Left lung (tissue), 10 donors: ENCODE results near the gene MR1. TPM values are rescaled to one million over a fixed set of nuclear protein-coding genes. Genes with fewer than 3 reads are reported as not detected.

ENCODE experiments used
- ATAC-seq: fragments of 200-7000 bp; cut with Tn5 transposase; one replicate; pipeline ENCODE4 v1.9.1; 2020; ENCODE audit warnings: moderate library complexity
- DNase-seq, 4 donors: peaks; one replicate each; pipeline ENCODE4 v3.0.0-alpha.2; 2013 to 2020
- H3K27ac ChIP-seq, 2 donors: fragments of 200-600 bp; sonication (generic) in 1 of 2; one replicate each; pipeline versions ENCODE4 v1.5.0 to v1.8.0; 2020 to 2021
- H3K27me3 ChIP-seq, 2 donors: fragments of 200-600 bp; sonication (generic) in 1 of 2; one replicate each; pipeline versions ENCODE4 v1.5.0 to v1.8.0; 2020 to 2021
- H3K36me3 ChIP-seq, 2 donors: fragments of 200-600 bp; sonication (generic) in 1 of 2; one replicate each; pipeline versions ENCODE4 v1.5.0 to v1.8.0; 2020 to 2021
- H3K4me1 ChIP-seq, 2 donors: fragments of 200-600 bp; one replicate each; pipeline ENCODE4 v1.8.0; 2021
- H3K4me3 ChIP-seq, 2 donors: fragments of 200-600 bp; sonication (generic) in 1 of 2; one replicate each; pipeline versions ENCODE4 v1.5.0 to v1.8.0; 2020 to 2021; ENCODE audit warnings: mild to moderate bottlenecking in 1 of 2
- H3K9me3 ChIP-seq, 2 donors: fragments of 200-600 bp; sonication (generic) in 1 of 2; one replicate each; pipeline versions ENCODE4 v1.5.0 to v1.8.0; 2020 to 2021
- intact Hi-C, 2 donors: fragments of 100-400 bp; cut with DNase I; formaldehyde crosslinking; loops; one replicate each; pipeline versions ENCODE4 v1.11.2 to v1.14.2; 2022
- polyA plus RNA-seq, 6 donors: library from polyadenylated mRNA; unstranded; fragments of 120-200 nt; gene quantifications; one replicate each; pipeline ENCODE4 v1.2.1, GENCODE V29; 2013; ENCODE audit not compliant: insufficient read length in 6 of 6
- total RNA-seq, 2 donors: library from RNA; stranded (reverse); fragmentation: NEBNext Ultra II Directional; extraction: Animal tissue kit (Norgen Biotek cat#: 25700); gene quantifications; one replicate each; pipeline ENCODE4 v1.2.1, GENCODE V29; 2021
- TF ChIP-seq, protein P1 (sequence below), 2 donors: fragments of 200-600 bp; sonication (generic) in 1 of 2; IDR thresholded peaks; one replicate each; pipeline versions ENCODE4 v1.5.0 to v1.8.0; 2021; ENCODE audit warnings: antibody characterized with exemption in 2 of 2
- donor health status: DM: no; HTN: yes; CAD: no.
- donor health status: DM: no; HTN: no; CAD: no.

Gene MR1
- total and polyA plus RNA-seq, 8 donors: 6.1 to 45.7 (median 7.2) TPM

DNA sequence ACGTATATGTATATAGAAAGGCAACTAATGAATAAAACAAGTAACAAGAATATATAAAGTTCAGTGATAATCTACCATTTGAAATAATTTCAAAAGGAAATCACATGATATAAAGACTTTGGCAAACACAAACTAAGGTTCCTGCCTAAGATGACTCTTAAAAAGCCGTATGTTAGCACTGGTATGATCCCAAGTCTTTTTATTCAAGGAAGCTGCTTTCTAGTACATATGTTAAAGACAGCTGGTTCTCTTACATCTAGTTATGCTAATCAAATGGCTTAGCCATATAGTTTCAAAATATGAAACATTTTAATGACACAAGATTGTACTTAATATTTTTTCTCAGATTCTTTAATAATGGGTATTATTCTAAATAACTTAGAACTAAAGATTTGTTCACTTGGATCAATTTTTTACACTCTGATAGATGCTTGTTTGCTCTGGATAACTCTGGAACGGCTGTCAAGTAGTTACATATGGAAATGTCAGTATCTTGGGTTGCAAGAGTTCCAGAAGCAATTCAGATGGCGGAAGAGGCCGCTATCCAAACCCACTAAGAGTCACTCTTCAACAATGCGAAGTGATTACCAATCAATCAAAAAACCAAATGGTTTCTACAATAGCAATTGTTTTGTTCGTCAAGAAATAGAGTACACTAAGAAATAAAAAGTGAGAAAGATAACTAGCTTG is 32.5 kb upstream of the MR1 start:
- TF ChIP-seq, protein P1, sequence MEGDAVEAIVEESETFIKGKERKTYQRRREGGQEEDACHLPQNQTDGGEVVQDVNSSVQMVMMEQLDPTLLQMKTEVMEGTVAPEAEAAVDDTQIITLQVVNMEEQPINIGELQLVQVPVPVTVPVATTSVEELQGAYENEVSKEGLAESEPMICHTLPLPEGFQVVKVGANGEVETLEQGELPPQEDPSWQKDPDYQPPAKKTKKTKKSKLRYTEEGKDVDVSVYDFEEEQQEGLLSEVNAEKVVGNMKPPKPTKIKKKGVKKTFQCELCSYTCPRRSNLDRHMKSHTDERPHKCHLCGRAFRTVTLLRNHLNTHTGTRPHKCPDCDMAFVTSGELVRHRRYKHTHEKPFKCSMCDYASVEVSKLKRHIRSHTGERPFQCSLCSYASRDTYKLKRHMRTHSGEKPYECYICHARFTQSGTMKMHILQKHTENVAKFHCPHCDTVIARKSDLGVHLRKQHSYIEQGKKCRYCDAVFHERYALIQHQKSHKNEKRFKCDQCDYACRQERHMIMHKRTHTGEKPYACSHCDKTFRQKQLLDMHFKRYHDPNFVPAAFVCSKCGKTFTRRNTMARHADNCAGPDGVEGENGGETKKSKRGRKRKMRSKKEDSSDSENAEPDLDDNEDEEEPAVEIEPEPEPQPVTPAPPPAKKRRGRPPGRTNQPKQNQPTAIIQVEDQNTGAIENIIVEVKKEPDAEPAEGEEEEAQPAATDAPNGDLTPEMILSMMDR (IDR thresholded peaks at IDR 0.05): no peak
- Histone ChIP-seq H3K9me3 (no peaks in the 10 kb centered on the region), H3K36me3 (peaks cover 0 to 49% of the 10 kb centered on the region in 2 donors), H3K27ac (no peak overlapping the region), H3K4me3 (no peak overlapping the region), H3K4me1 (no peaks in the 10 kb centered on the region), H3K27me3 (no peaks in the 10 kb centered on the region)
- DNase-seq: no peak
- no peak for ATAC-seq
- intact Hi-C loops: no loop called here

DNA sequence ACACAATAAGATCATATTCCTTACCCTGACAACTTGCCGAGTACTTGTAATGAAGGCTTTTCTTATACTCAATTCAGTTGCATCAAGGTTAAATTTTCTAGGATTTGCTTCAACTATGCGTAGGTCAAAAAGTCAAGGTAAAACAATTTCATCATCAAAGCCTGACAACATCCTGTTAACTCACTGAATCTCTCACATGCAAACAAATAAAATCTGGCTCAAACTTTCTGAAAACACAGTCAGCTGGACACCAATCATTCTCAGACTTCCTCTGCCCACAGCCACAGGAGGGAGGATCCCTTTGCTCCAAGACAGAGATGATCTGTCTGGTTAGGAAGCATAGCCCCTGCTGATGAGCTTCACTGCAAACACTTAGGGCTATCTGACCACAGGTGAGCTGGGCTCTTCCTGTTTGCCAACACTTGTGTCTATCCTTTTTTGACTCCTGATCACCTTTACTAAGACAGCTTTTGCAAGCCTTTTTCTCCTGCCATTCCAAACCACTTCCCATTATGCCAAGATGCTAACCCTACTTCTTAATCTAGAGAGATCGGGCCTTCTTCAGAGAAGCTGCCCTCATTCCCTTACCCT is 31.1 kb upstream of the MR1 start:
- TF ChIP-seq, protein P1 (IDR thresholded peaks at IDR 0.05): no peak
- no peaks in the 10 kb centered on the region for H3K4me1 ChIP-seq

DNA sequence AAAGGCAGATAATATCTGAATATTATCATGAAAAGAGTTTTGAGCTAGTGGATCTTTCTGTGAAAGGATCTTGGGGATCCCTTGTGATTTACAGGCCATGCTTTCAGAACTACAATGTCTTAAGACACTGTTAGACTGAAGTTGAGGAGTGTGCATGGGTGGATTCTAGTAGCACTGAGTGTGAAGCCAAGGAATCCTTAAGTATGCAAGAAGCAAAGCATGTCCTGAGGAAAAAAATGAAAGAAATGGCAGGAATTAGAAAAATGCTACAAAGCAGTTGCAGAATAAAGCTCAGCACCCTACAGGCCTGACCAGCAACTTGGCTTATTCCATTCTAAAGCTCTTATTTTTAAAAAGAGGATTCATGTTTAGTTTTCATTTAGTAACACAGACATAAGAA is 23.0 kb upstream of the MR1 start:
- Histone ChIP-seq H3K27ac (peak overlapping the region in 1 of 2 donors; percentile 57), H3K4me3 (no peak overlapping the region), H3K9me3 (no peaks in the 10 kb centered on the region), H3K36me3 (no peaks in the 10 kb centered on the region), H3K27me3 (no peaks in the 10 kb centered on the region), H3K4me1 (peaks cover 32 to 63% of the 10 kb centered on the region in 2 donors)
- TF ChIP-seq, protein P1 (IDR thresholded peaks at IDR 0.05): no peak
- DNase-seq: no peak
- ATAC-seq: peak; percentile 50
- intact Hi-C loops: no loop called here

More for the DNA sequence above, 31.1 kb upstream of the MR1 start:
- Histone ChIP-seq H3K27ac (no peak overlapping the region), H3K36me3 (peaks cover 0 to 49% of the 10 kb centered on the region in 2 donors), H3K9me3 (no peaks in the 10 kb centered on the region), H3K27me3 (no peaks in the 10 kb centered on the region), H3K4me3 (no peak overlapping the region)
- ATAC-seq: no peak
- DNase-seq: no peak
- intact Hi-C loops: no loop called here

DNA sequence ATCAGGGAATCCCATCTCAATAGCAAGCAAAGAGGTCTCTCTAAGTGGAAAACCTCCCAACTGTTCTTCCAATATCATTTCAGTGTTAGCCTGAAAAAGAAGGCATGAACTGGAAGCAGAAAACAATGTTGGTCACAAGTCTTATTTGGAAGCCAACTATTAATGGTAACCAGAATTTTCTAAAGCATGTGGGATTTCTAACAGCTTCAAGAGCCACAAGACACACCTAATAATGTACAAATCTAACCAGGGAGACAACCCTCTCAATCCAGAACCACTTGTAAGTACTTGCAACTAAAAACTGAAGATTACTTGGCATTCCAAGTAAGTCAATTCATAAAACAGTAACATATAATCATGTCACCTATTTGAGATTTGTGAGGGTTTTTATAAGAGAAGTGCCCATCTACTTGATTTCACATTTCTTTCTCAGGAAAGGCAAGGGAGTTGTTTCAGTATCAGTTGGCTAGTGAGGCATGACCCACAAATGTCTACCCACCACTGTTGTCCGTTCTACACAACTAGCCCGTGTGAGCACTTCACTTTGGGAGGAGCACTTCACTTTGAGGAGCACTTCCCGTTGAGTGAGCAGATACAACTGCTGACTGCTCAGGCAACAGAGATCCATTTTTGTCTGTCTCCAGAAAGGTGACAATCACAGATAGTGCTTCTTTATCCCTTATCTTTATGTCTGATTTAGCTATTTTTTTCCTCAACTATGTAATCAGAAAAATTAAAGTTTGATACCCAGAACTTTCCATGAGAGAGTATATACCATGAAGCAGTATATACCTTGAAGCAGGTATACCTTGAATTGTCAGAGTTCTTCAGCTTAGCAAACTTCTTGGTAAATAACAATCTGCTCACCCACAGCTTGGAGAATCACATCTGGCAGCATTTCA is 22.2 kb upstream of the MR1 start:
- DNase-seq: no peak
- peaks cover 32 to 70% of the 10 kb centered on the region in 2 donors for H3K4me1 ChIP-seq
- no peaks in the 10 kb centered on the region for H3K27me3 ChIP-seq
- peak; percentile 61 for ATAC-seq
- TF ChIP-seq, protein P1 (IDR thresholded peaks at IDR 0.05): no peak
- H3K27ac ChIP-seq: peak overlapping the region; percentile 25 to 57
- H3K9me3 ChIP-seq: no peaks in the 10 kb centered on the region
- intact Hi-C loops: no loop called here
- no peaks in the 10 kb centered on the region for H3K36me3 ChIP-seq
- H3K4me3 ChIP-seq: no peak overlapping the region
